ENCODE results near the gene MCF2L.

Gene MCF2L

GRCh38 chr13:112964971-112965492 lies 4.0 kb upstream of the MCF2L start:
- TF ChIP-seq POLR2AphosphoS5 (IDR thresholded peaks at IDR 0.05; ENCODE audit: low read depth, low read length) (no peak), TAF1 (IDR thresholded peaks at IDR 0.05; ENCODE audit: borderline replicate concordance, insufficient read depth, low read length) (no peak), REST (IDR thresholded peaks at IDR 0.05; ENCODE audit: insufficient read depth in 1 of 2, low read depth in 2 of 2, low read length in 2 of 2) (no peak), FOXP2 (optimal IDR thresholded peaks at IDR 0.05; ENCODE audit: borderline replicate concordance, extremely low read depth, extremely low read length, insufficient read depth) (no peak), SIN3A (IDR thresholded peaks at IDR 0.05; ENCODE audit: borderline replicate concordance, insufficient read depth, low read length) (no peak)

- TF ChIP-seq FOXP2 (optimal IDR thresholded peaks at IDR 0.05; ENCODE audit: borderline replicate concordance, extremely low read depth, extremely low read length, insufficient read depth), result no peak
- no peak for TF ChIP-seq POLR2AphosphoS5 (IDR thresholded peaks at IDR 0.05; ENCODE audit: low read depth, low read length)
- TF ChIP-seq SIN3A (IDR thresholded peaks at IDR 0.05; ENCODE audit: borderline replicate concordance, insufficient read depth, low read length), result no peak
- TF ChIP-seq TAF1 (IDR thresholded peaks at IDR 0.05; ENCODE audit: borderline replicate concordance, insufficient read depth, low read length), result no peak
- no peak for TF ChIP-seq REST (IDR thresholded peaks at IDR 0.05; ENCODE audit: insufficient read depth in 1 of 2, low read depth in 2 of 2, low read length in 2 of 2)
These were observed 3.4 kb upstream of the MCF2L start for GRCh38 chr13:112965573-112966115.

- no peak for TF ChIP-seq SIN3A (IDR thresholded peaks at IDR 0.05; ENCODE audit: borderline replicate concordance, insufficient read depth, low read length)
- TF ChIP-seq FOXP2 (optimal IDR thresholded peaks at IDR 0.05; ENCODE audit: borderline replicate concordance, extremely low read depth, extremely low read length, insufficient read depth), result no peak
- no peak for TF ChIP-seq TAF1 (IDR thresholded peaks at IDR 0.05; ENCODE audit: borderline replicate concordance, insufficient read depth, low read length)
- TF ChIP-seq REST (IDR thresholded peaks at IDR 0.05; ENCODE audit: insufficient read depth in 1 of 2, low read depth in 2 of 2, low read length in 2 of 2), result no peak
- no peak for TF ChIP-seq POLR2AphosphoS5 (IDR thresholded peaks at IDR 0.05; ENCODE audit: low read depth, low read length)
These were observed 2.2 kb upstream of the MCF2L start for GRCh38 chr13:112966776-112967175.

- TF ChIP-seq REST (IDR thresholded peaks at IDR 0.05; ENCODE audit: insufficient read depth in 1 of 2, low read depth in 2 of 2, low read length in 2 of 2) (no peak), TAF1 (IDR thresholded peaks at IDR 0.05; ENCODE audit: borderline replicate concordance, insufficient read depth, low read length) (no peak), POLR2AphosphoS5 (IDR thresholded peaks at IDR 0.05; ENCODE audit: low read depth, low read length) (no peak), FOXP2 (optimal IDR thresholded peaks at IDR 0.05; ENCODE audit: borderline replicate concordance, extremely low read depth, extremely low read length, insufficient read depth) (no peak), SIN3A (IDR thresholded peaks at IDR 0.05; ENCODE audit: borderline replicate concordance, insufficient read depth, low read length) (no peak)
These were observed 1.2 kb upstream of the MCF2L start for GRCh38 chr13:112967686-112968379.
